ENCODE results near the gene ARVCF.

DNA sequence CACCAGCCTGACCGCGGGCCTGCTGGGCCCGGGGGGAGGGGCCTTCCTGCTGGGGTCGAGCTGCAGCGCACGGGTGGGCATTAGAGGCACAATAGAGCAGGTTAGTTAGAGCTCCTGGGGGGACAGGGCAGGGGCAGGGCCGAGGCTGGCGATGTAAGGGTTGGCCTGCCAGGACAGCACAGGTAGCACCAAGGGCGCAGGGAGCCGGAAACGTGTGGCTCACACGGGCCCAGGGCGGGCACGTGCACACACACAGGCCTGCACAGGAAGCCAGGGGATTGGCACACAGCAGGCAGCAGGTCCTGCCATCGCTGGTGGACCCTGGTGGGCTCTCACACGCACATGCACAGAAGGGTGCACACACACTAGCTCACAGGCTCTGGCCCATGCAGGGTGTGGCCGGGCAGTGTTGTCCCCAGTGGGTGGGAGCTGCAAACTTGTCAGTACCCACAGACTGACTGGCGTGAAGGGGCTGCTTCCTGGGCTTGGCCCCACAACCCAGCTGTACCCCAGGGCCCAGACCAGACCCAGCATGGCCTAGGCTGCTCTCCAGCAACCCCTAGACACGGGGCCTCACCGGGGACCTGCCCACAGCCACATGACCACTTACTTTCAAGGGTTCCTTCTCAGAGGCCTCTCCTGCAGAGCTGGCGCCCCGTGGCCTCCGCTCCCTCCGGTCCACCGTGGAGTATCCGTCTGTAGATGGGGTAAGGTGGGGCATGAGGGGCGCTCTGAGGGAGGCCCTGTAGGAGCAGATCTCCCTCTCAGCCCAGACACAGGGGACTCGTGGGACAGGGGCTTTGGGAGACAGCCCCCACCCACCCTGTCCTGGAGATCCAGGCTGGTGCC, 45.1 kb downstream of the ARVCF start:
- TF ChIP-seq, protein P1, sequence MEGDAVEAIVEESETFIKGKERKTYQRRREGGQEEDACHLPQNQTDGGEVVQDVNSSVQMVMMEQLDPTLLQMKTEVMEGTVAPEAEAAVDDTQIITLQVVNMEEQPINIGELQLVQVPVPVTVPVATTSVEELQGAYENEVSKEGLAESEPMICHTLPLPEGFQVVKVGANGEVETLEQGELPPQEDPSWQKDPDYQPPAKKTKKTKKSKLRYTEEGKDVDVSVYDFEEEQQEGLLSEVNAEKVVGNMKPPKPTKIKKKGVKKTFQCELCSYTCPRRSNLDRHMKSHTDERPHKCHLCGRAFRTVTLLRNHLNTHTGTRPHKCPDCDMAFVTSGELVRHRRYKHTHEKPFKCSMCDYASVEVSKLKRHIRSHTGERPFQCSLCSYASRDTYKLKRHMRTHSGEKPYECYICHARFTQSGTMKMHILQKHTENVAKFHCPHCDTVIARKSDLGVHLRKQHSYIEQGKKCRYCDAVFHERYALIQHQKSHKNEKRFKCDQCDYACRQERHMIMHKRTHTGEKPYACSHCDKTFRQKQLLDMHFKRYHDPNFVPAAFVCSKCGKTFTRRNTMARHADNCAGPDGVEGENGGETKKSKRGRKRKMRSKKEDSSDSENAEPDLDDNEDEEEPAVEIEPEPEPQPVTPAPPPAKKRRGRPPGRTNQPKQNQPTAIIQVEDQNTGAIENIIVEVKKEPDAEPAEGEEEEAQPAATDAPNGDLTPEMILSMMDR (conservative IDR thresholded peaks at IDR 0.05; ENCODE audit: low read depth in 2 of 2), result no peak
- TF ChIP-seq, protein P2, sequence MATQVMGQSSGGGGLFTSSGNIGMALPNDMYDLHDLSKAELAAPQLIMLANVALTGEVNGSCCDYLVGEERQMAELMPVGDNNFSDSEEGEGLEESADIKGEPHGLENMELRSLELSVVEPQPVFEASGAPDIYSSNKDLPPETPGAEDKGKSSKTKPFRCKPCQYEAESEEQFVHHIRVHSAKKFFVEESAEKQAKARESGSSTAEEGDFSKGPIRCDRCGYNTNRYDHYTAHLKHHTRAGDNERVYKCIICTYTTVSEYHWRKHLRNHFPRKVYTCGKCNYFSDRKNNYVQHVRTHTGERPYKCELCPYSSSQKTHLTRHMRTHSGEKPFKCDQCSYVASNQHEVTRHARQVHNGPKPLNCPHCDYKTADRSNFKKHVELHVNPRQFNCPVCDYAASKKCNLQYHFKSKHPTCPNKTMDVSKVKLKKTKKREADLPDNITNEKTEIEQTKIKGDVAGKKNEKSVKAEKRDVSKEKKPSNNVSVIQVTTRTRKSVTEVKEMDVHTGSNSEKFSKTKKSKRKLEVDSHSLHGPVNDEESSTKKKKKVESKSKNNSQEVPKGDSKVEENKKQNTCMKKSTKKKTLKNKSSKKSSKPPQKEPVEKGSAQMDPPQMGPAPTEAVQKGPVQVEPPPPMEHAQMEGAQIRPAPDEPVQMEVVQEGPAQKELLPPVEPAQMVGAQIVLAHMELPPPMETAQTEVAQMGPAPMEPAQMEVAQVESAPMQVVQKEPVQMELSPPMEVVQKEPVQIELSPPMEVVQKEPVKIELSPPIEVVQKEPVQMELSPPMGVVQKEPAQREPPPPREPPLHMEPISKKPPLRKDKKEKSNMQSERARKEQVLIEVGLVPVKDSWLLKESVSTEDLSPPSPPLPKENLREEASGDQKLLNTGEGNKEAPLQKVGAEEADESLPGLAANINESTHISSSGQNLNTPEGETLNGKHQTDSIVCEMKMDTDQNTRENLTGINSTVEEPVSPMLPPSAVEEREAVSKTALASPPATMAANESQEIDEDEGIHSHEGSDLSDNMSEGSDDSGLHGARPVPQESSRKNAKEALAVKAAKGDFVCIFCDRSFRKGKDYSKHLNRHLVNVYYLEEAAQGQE (IDR thresholded peaks at IDR 0.05; ENCODE audit: unreplicated experiment), result no peak
- TF ChIP-seq EZH2phosphoT487 (IDR thresholded peaks at IDR 0.05; ENCODE audit: unreplicated experiment), result no peak
- no peak for TF ChIP-seq CREB1 (CRISPR knock-in tag; IDR thresholded peaks at IDR 0.05; ENCODE audit: low read depth)
- no peak for TF ChIP-seq POLR2AphosphoS5 (IDR thresholded peaks at IDR 0.05; ENCODE audit: low read depth)
- no peak for TF ChIP-seq STAT1 (IDR thresholded peaks at IDR 0.05; ENCODE audit: unreplicated experiment)
